Stimulated activated memory B cell treated with anti-CD40 and anti-IgM and Interleukin-4, amounts not matched to agents 10 μg/mL and 1 μg/mL and 100 μg/mL, for 72 hours (primary cell): ENCODE data around the gene GMPR2.
"Not testable (repeated sequence)": the region's sequence is repeated elsewhere in the genome, so short reads cannot be mapped to it uniquely, and the experiment has no call there.

Experiments
- ATAC-seq: fragments of 150-1000 bp; cut with Tn5 transposase; 2 replicates; pipeline ENCODE4 v1.10.0; 2021
- H3K27ac Mint-ChIP-seq: one replicate; pipeline ENCODE4 v1.8.0; 2022; ENCODE audit warnings: mild to moderate bottlenecking, mixed read lengths
- H3K27me3 Mint-ChIP-seq: one replicate; pipeline ENCODE4 v1.8.0; 2022; ENCODE audit warnings: mixed read lengths
- H3K36me3 Mint-ChIP-seq: one replicate; pipeline ENCODE4 v1.8.0; 2022; ENCODE audit warnings: mixed read lengths
- H3K4me1 Mint-ChIP-seq: one replicate; pipeline ENCODE4 v1.8.0; 2022; ENCODE audit warnings: mixed read lengths
- H3K4me3 Mint-ChIP-seq: one replicate; pipeline ENCODE4 v1.8.0; 2022; ENCODE audit warnings: mild to moderate bottlenecking, moderate library complexity, mixed read lengths
- H3K9me3 Mint-ChIP-seq: one replicate; pipeline ENCODE4 v1.8.0; 2022; ENCODE audit warnings: mixed read lengths

GMPR2 gene

GRCh38 chr14:24195186-24196070 lies 37.3 kb upstream of the GMPR2 start, which contains the start of gene TM9SF1:
TSS of gene TM9SF1 (minus strand) at chr14:24195441. CDS start at chr14:24195019, 422 bp downstream.
- peaks cover 34% of the 10 kb centered on the region for H3K36me3 Mint-ChIP-seq
- peak within 1 kb of the TSS; percentile 100 for H3K27ac Mint-ChIP-seq
- ATAC-seq, result peak; percentile 95
- no peaks in the 10 kb centered on the region for H3K27me3 Mint-ChIP-seq
- peaks cover 59% of the 10 kb centered on the region for H3K4me1 Mint-ChIP-seq
- H3K4me3 Mint-ChIP-seq, result peak within 1 kb of the TSS; percentile 98
- H3K9me3 Mint-ChIP-seq, result peaks cover 2% of the 10 kb centered on the region

- Mint-ChIP-seq H3K27me3 (no peaks in the 10 kb centered on the region), H3K36me3 (peaks cover 37% of the 10 kb centered on the region), H3K27ac (peak overlapping the region; percentile 100), H3K4me1 (peaks cover 63% of the 10 kb centered on the region), H3K4me3 (peak overlapping the region; percentile 98), H3K9me3 (peaks cover 2% of the 10 kb centered on the region)
- ATAC-seq, result peak; percentile 52
Observed at GRCh38 chr14:24196071-24197055, 36.4 kb upstream of the GMPR2 start.

GRCh38 chr14:24197056-24197450 lies 35.7 kb upstream of the GMPR2 start:
- Mint-ChIP-seq H3K4me1 (peaks cover 60% of the 10 kb centered on the region), H3K36me3 (peaks cover 37% of the 10 kb centered on the region), H3K9me3 (peaks cover 2% of the 10 kb centered on the region), H3K4me3 (peak overlapping the region; percentile 98), H3K27me3 (no peaks in the 10 kb centered on the region), H3K27ac (peak overlapping the region; percentile 100)
- ATAC-seq, result no peak

- peaks cover 7% of the 10 kb centered on the region for H3K9me3 Mint-ChIP-seq
- peak overlapping the region; percentile 100 for H3K27ac Mint-ChIP-seq
- ATAC-seq, result no peak
- peaks cover 49% of the 10 kb centered on the region for H3K4me1 Mint-ChIP-seq
- peaks cover 43% of the 10 kb centered on the region for H3K36me3 Mint-ChIP-seq
- H3K27me3 Mint-ChIP-seq, result no peaks in the 10 kb centered on the region
- peak overlapping the region; percentile 29 for H3K4me3 Mint-ChIP-seq
Observed at GRCh38 chr14:24198814-24199524, 33.8 kb upstream of the GMPR2 start.

DNA sequence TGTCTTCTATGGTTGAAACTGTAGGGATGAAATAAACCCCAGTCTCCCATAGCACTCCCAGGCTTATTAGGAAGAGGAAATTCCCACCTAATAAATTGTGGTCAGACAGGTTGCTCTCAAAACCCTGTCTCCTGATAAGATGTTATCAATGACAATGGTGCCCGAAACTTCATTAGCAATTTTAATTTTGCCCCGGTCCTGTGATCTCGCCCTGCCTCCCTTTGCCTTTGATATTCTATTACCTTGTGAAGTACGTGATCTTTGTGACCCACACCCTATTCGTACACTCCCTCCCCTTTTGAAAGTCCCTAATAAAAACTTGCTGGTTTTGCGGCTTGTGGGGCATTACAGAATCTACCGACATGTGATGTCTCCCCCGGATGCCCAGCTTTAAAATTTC lies 30.2 kb upstream of the GMPR2 start:
- H3K4me3 Mint-ChIP-seq, H3K9me3 Mint-ChIP-seq, H3K27ac Mint-ChIP-seq, ATAC-seq, H3K27me3 Mint-ChIP-seq: not testable (repeated sequence)
- Mint-ChIP-seq H3K4me1 (peaks cover 43% of the 10 kb centered on the region), H3K36me3 (peaks cover 76% of the 10 kb centered on the region)

DNA sequence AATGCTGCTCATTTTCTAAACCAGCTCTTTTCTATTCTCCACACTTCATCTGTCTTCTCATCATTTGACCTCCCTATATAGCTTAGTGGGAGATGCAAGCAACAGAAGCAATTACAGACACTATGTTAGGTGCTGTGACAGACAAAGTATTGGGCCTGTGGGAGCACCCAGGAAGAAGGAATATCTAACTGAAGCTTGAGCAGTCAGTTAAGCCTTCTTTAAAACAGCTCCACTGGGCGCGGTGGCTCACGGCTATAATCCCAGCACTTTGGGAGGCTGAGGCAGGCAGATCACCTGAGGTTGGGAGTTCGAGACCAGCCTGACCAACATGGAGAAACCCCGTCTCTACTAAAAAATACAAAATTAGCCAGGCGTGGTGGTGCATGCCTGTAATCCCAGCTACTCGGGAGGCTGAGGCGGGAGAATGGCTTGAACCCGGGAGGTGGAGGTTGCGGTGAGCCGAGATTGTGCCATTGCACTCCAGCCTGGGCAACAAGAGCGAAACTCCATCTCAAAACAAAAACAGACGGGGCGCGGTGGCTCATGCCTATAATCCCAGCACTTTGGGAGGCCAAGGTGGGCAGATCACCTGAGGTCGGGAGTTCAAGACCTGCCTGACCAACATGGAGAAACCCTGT lies 29.4 kb upstream of the GMPR2 start:
- Mint-ChIP-seq H3K36me3 (peaks cover 83% of the 10 kb centered on the region), H3K4me1 (peaks cover 41% of the 10 kb centered on the region)
- not testable (repeated sequence) for ATAC-seq, H3K27ac Mint-ChIP-seq, H3K27me3 Mint-ChIP-seq, H3K9me3 Mint-ChIP-seq, H3K4me3 Mint-ChIP-seq

- Mint-ChIP-seq H3K36me3 (peaks cover 74% of the 10 kb centered on the region), H3K4me3 (no peak overlapping the region), H3K4me1 (peaks cover 30% of the 10 kb centered on the region), H3K27me3 (no peaks in the 10 kb centered on the region), H3K27ac (no peak overlapping the region), H3K9me3 (peaks cover 5% of the 10 kb centered on the region)
- no peak for ATAC-seq
Observed at GRCh38 chr14:24204163-24205146, 28.3 kb upstream of the GMPR2 start.

DNA sequence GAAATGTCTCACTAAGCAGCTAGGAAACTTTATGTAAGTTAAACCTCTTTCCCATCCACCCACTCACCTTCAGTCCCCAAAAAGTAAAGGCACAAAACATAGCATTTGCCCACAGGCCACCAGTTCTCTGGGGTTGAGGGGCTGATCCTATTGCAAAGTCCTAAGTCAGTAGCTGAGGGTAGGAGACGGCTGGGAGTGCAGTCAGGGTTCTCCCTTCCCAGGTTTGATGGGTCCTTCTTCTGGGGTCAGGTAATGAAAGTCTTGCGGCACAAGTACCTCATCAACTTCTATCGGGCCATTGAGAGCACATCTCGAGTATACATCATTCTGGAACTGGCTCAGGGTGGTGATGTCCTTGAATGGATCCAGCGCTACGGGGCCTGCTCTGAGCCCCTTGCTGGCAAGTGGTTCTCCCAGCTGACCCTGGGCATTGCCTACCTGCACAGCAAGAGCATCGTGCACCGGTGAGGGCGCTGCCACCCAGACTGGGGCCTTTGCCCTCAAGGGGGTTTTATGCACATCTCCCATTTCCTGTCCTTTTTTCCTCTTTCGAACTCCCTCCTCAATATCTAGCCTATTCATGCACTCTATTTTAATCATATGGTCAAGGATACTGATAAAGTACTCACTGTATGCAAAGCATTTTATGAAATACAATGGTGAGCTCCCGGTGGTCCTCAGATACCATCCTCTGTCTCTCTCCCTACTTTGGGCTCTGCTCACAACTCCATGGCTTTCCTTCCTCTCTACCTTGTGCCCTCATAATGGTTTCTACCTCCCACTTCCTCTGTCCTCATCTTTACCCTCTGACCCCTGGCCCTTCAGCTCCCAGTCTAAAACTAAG lies 26.2 kb upstream of the GMPR2 start:
- H3K36me3 Mint-ChIP-seq, result peaks cover 80% of the 10 kb centered on the region
- no peak for ATAC-seq
- peaks cover 38% of the 10 kb centered on the region for H3K4me1 Mint-ChIP-seq
- H3K4me3 Mint-ChIP-seq, result no peak overlapping the region
- H3K27me3 Mint-ChIP-seq, result no peaks in the 10 kb centered on the region
- H3K27ac Mint-ChIP-seq, result peak overlapping the region; percentile 74
- peaks cover 5% of the 10 kb centered on the region for H3K9me3 Mint-ChIP-seq

GRCh38 chr14:24207104-24207551 lies 25.6 kb upstream of the GMPR2 start:
- Mint-ChIP-seq H3K9me3 (peaks cover 5% of the 10 kb centered on the region), H3K36me3 (peaks cover 77% of the 10 kb centered on the region), H3K4me3 (no peak overlapping the region), H3K4me1 (peaks cover 42% of the 10 kb centered on the region), H3K27me3 (no peaks in the 10 kb centered on the region), H3K27ac (peak overlapping the region; percentile 74)
- ATAC-seq, result peak; percentile 39

GRCh38 chr14:24207625-24208024 lies 25.1 kb upstream of the GMPR2 start:
- H3K4me1 Mint-ChIP-seq, result peaks cover 47% of the 10 kb centered on the region

DNA sequence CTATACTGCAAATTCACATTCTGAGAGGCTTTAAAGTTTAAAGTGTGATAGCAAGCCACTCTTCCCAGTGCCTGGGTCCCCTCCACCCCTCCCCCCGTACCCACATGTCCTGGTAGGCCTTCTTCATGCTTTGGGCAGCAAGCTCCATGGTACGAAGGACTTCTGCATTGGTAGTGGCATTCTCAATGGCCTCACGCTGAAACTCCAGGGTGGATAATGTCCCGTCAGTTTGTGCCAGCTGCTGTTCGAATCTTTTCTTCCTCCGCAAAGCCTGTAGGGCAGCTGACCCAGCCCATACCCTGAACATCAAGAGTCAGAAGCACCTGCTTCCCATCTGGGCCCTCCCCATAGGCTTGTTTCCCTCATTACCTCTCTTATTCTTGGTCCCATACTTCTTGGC lies 21.4 kb upstream of the GMPR2 start:
- no peaks in the 10 kb centered on the region for H3K9me3 Mint-ChIP-seq
- H3K4me1 Mint-ChIP-seq, result peaks cover 60% of the 10 kb centered on the region
- no peaks in the 10 kb centered on the region for H3K27me3 Mint-ChIP-seq
- H3K36me3 Mint-ChIP-seq, result peaks cover 43% of the 10 kb centered on the region
- peak overlapping the region; percentile 94 for H3K27ac Mint-ChIP-seq
- no peak overlapping the region for H3K4me3 Mint-ChIP-seq
- ATAC-seq, result no peak

More at GRCh38 chr14:24207625-24208024, 25.1 kb upstream of the GMPR2 start:
- no peak for ATAC-seq
- Mint-ChIP-seq H3K36me3 (peaks cover 72% of the 10 kb centered on the region), H3K27ac (no peak overlapping the region), H3K27me3 (no peaks in the 10 kb centered on the region), H3K9me3 (peaks cover 4% of the 10 kb centered on the region), H3K4me3 (no peak overlapping the region)

GRCh38 chr14:24212924-24213865 lies 19.5 kb upstream of the GMPR2 start, which contains the start of gene CHMP4A:
TSS of gene CHMP4A (minus strand) at chr14:24213488. CDS start at chr14:24213439, 49 bp downstream.
- peak; percentile 92 for ATAC-seq
- Mint-ChIP-seq H3K4me3 (peak within 1 kb of the TSS; percentile 87), H3K4me1 (peaks cover 50% of the 10 kb centered on the region), H3K27ac (peak within 1 kb of the TSS; percentile 94), H3K9me3 (no peaks in the 10 kb centered on the region), H3K36me3 (peaks cover 24% of the 10 kb centered on the region), H3K27me3 (no peaks in the 10 kb centered on the region)
